GM23248 (cell line): ENCODE results near the gene RASGEF1B.

Source experiments
- EZH2 ChIP-seq: fragments of 200-600 bp; sonication (generic); IDR thresholded peaks from 2 replicates; pipeline ENCODE4 v1.6.1; 2018; ENCODE audit warnings: antibody characterized with exemption, mild to moderate bottlenecking; ENCODE audit not compliant: insufficient read depth, poor library complexity, severe bottlenecking
- EZH2phosphoT487 ChIP-seq: fragments of 200-600 bp; sonication (generic); IDR thresholded peaks from 2 replicates; pipeline ENCODE4 v1.6.1; 2018; ENCODE audit warnings: antibody characterized with exemption, moderate library complexity, mild to moderate bottlenecking, low read depth; ENCODE audit not compliant: insufficient read depth

- TF ChIP-seq EZH2 (no peak), EZH2phosphoT487 (no peak)
These were observed 1.8 kb downstream of the RASGEF1B start for GRCh38 chr4:81469781-81470455.
